ENCODE results near the gene GNA15.

The GNA15 gene

GRCh38 chr19:3122512-3122870 is 13.3 kb upstream of the GNA15 start:
- no peak for DNase-seq

- DNase-seq, result no peak
Observed at GRCh38 chr19:3123088-3123721, 12.6 kb upstream of the GNA15 start.

GRCh38 chr19:3123956-3124355 is 11.9 kb upstream of the GNA15 start:
- no peak for DNase-seq

GRCh38 chr19:3124630-3125029 is 11.2 kb upstream of the GNA15 start:
- DNase-seq, result no peak

GRCh38 chr19:3125900-3126524 is 9.8 kb upstream of the GNA15 start:
- DNase-seq, result no peak

GRCh38 chr19:3129112-3129511 is 6.7 kb upstream of the GNA15 start:
- no peak for DNase-seq

GRCh38 chr19:3131168-3131567 is 4.7 kb upstream of the GNA15 start:
- no peak for DNase-seq

- peak; percentile 74 for DNase-seq
Observed at GRCh38 chr19:3132971-3133792, 2.7 kb upstream of the GNA15 start.

GRCh38 chr19:3133793-3134116 is 2.1 kb upstream of the GNA15 start:
- no peak for DNase-seq

- no peak for DNase-seq
Observed at GRCh38 chr19:3136684-3137055, 837 bp downstream of the GNA15 start.

GRCh38 chr19:3137119-3137518 is 1.3 kb downstream of the GNA15 start:
- DNase-seq, result no peak

GRCh38 chr19:3138268-3138667 is 2.4 kb downstream of the GNA15 start:
- no peak for DNase-seq

- DNase-seq, result no peak
Observed at GRCh38 chr19:3140667-3141038, 4.8 kb downstream of the GNA15 start.

GRCh38 chr19:3142292-3142670 is 6.4 kb downstream of the GNA15 start:
- DNase-seq, result no peak

- no peak for DNase-seq
Observed at GRCh38 chr19:3142781-3143337, 7.0 kb downstream of the GNA15 start.

- no peak for DNase-seq
Observed at GRCh38 chr19:3145909-3146676, 10.3 kb downstream of the GNA15 start.

- no peak for DNase-seq
Observed at GRCh38 chr19:3146677-3147100, 10.9 kb downstream of the GNA15 start.

GRCh38 chr19:3148503-3148902 is 12.7 kb downstream of the GNA15 start:
- no peak for DNase-seq

GRCh38 chr19:3149089-3149488 is 13.3 kb downstream of the GNA15 start:
- DNase-seq, result no peak

GRCh38 chr19:3149526-3150505 is 14.0 kb downstream of the GNA15 start:
- no peak for DNase-seq

- no peak for DNase-seq
Observed at GRCh38 chr19:3150739-3151329, 15.0 kb downstream of the GNA15 start.

Data from NCI-H774 (cell line).